ENCODE results near the gene NEMP2. TPM values are rescaled to one million over a fixed set of nuclear protein-coding genes. Genes with fewer than 3 reads are reported as not detected.

The NEMP2 gene
- polyA plus RNA-seq, 2 of the 4 experiments (the other 2 are of a cell fraction), result 7.1 to 22.0 TPM

DNA sequence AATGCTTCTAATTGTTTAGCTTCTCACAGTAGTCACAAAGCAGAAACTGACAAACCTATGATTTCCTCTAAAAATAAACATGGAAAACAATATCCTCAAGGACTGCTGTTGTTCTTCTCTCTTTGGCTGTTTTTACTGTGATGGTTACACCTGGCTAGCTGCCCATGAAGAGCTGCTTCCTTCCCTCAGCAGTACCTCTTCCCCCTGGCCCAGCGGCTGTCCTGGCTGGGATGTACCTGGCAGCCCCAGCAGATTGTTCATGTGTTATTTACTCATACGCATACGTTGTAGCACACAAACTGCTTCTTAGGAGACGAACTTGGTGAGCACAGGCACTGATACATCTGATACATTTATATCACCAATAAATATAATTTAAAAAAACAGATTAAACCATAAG is 27.4 kb downstream of the NEMP2 start:
- no peak overlapping the region for H3K27ac ChIP-seq
- WGBS (ENCODE audit: missing lambda C conversion rate), result 90% methylated on average over 4 of the region's 4 CpGs
- no peak overlapping the region for H3K4me2 ChIP-seq
- DNase-seq (ENCODE audit: low read depth in 1 of 2, low spot score in 1 of 2) (no peak), FAIRE-seq (no peak), ATAC-seq (no peak)
- peaks cover 27% of the 10 kb centered on the region for H3K4me1 ChIP-seq
- no peak overlapping the region for H3K4me3 ChIP-seq
- no peaks in the 10 kb centered on the region for H3K9me3 ChIP-seq
- POLR2A ChIA-PET, result no interaction called here
- CTCF ChIA-PET, result interaction anchor here (0.9 kb wide), 1 partner anchor 124 kb away, joined by 3 read pairs; no protein-coding TSS in a partner anchor
- TF ChIP-seq SREBF2 (IDR thresholded peaks at IDR 0.05) (no peak), HOXA7 (CRISPR knock-in tag; IDR thresholded peaks at IDR 0.05) (no peak), EHMT2 (IDR thresholded peaks at IDR 0.05; ENCODE audit: low read depth) (no peak), ZNF302 (CRISPR knock-in tag; IDR thresholded peaks at IDR 0.05) (no peak), SMC3 (IDR thresholded peaks at IDR 0.05) (no peak), CBX8 (IDR thresholded peaks at IDR 0.05) (no peak), CBX2 (IDR thresholded peaks at IDR 0.05; ENCODE audit: borderline replicate concordance, low read depth) (no peak), TFCP2L1 (CRISPR knock-in tag; IDR thresholded peaks at IDR 0.05) (no peak), ZSCAN20 (CRISPR knock-in tag; IDR thresholded peaks at IDR 0.05) (no peak), NR3C1 (IDR thresholded peaks at IDR 0.05) (no peak), KDM5A (IDR thresholded peaks at IDR 0.05) (no peak), GATA3 (IDR thresholded peaks at IDR 0.05; ENCODE audit: borderline replicate concordance) (no peak), EP300 (IDR thresholded peaks at IDR 0.05) (no peak)
- TF ChIP-seq, protein P1, sequence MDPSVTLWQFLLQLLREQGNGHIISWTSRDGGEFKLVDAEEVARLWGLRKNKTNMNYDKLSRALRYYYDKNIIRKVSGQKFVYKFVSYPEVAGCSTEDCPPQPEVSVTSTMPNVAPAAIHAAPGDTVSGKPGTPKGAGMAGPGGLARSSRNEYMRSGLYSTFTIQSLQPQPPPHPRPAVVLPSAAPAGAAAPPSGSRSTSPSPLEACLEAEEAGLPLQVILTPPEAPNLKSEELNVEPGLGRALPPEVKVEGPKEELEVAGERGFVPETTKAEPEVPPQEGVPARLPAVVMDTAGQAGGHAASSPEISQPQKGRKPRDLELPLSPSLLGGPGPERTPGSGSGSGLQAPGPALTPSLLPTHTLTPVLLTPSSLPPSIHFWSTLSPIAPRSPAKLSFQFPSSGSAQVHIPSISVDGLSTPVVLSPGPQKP (IDR thresholded peaks at IDR 0.05; ENCODE audit: low read depth, low read length), result no peak

DNA sequence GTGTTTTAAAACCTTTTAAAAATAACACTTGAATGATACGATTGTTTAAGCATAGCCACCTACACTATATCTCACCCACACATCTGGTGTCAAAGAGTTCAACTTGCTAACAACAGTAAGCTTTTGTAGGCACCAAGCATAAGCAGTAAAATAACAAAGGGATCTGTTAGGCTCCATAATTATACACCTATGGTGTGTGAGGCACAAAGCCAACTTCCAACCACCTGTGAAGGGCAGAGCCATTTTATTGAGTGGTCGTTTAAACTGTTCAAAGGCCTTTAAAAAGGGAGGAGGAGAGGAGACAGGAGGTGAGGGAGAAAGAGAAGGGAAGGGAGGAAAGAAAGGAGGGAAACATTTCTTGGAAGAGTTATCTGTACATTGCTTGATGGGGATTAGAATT is 27.9 kb downstream of the NEMP2 start:
- ATAC-seq (no peak), FAIRE-seq (no peak), DNase-seq (ENCODE audit: low read depth in 1 of 2, low spot score in 1 of 2) (no peak)
- POLR2A ChIA-PET, result no interaction called here
- no peak for TF ChIP-seq KDM5A (IDR thresholded peaks at IDR 0.05)
- no peak for TF ChIP-seq ZSCAN20 (CRISPR knock-in tag; IDR thresholded peaks at IDR 0.05)
- TF ChIP-seq, protein P2, sequence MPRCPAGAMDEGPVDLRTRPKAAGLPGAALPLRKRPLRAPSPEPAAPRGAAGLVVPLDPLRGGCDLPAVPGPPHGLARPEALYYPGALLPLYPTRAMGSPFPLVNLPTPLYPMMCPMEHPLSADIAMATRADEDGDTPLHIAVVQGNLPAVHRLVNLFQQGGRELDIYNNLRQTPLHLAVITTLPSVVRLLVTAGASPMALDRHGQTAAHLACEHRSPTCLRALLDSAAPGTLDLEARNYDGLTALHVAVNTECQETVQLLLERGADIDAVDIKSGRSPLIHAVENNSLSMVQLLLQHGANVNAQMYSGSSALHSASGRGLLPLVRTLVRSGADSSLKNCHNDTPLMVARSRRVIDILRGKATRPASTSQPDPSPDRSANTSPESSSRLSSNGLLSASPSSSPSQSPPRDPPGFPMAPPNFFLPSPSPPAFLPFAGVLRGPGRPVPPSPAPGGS (IDR thresholded peaks at IDR 0.05), result no peak
- TF ChIP-seq, protein P3, sequence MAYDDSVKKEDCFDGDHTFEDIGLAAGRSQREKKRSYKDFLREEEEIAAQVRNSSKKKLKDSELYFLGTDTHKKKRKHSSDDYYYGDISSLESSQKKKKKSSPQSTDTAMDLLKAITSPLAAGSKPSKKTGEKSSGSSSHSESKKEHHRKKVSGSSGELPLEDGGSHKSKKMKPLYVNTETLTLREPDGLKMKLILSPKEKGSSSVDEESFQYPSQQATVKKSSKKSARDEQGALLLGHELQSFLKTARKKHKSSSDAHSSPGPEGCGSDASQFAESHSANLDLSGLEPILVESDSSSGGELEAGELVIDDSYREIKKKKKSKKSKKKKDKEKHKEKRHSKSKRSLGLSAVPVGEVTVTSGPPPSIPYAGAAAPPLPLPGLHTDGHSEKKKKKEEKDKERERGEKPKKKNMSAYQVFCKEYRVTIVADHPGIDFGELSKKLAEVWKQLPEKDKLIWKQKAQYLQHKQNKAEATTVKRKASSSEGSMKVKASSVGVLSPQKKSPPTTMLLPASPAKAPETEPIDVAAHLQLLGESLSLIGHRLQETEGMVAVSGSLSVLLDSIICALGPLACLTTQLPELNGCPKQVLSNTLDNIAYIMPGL (CRISPR knock-in tag; IDR thresholded peaks at IDR 0.05; ENCODE audit: borderline replicate concordance), result no peak
- no peak for TF ChIP-seq SREBF2 (IDR thresholded peaks at IDR 0.05)
- TF ChIP-seq HOXB5 (CRISPR knock-in tag; IDR thresholded peaks at IDR 0.05), result no peak
- no peak for TF ChIP-seq NPAS2 (CRISPR knock-in tag; IDR thresholded peaks at IDR 0.05; ENCODE audit: borderline replicate concordance)
- TF ChIP-seq RFX5 (IDR thresholded peaks at IDR 0.05), result no peak
- no peak for TF ChIP-seq CBX2 (IDR thresholded peaks at IDR 0.05; ENCODE audit: borderline replicate concordance, low read depth)
- TF ChIP-seq RAD21 (conservative IDR thresholded peaks at IDR 0.05 in 1 of 2, IDR thresholded peaks at IDR 0.05 in 1 of 2), result no peak
- no peak for TF ChIP-seq GATA3 (IDR thresholded peaks at IDR 0.05; ENCODE audit: borderline replicate concordance)
- TF ChIP-seq HEYL (CRISPR knock-in tag; IDR thresholded peaks at IDR 0.05), result no peak
- TF ChIP-seq, protein P4, sequence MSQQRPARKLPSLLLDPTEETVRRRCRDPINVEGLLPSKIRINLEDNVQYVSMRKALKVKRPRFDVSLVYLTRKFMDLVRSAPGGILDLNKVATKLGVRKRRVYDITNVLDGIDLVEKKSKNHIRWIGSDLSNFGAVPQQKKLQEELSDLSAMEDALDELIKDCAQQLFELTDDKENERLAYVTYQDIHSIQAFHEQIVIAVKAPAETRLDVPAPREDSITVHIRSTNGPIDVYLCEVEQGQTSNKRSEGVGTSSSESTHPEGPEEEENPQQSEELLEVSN (IDR thresholded peaks at IDR 0.05; ENCODE audit: borderline replicate concordance, low read depth), result no peak
- no peak for TF ChIP-seq HOXA7 (CRISPR knock-in tag; IDR thresholded peaks at IDR 0.05)
- TF ChIP-seq, protein P5, sequence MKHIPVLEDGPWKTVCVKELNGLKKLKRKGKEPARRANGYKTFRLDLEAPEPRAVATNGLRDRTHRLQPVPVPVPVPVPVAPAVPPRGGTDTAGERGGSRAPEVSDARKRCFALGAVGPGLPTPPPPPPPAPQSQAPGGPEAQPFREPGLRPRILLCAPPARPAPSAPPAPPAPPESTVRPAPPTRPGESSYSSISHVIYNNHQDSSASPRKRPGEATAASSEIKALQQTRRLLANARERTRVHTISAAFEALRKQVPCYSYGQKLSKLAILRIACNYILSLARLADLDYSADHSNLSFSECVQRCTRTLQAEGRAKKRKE (CRISPR knock-in tag; IDR thresholded peaks at IDR 0.05; ENCODE audit: low read depth), result no peak
- TF ChIP-seq EP300 (IDR thresholded peaks at IDR 0.05), result no peak
- no peak overlapping the region for H3K27ac ChIP-seq
- no peaks in the 10 kb centered on the region for H3K9me3 ChIP-seq
- peaks cover 32% of the 10 kb centered on the region for H3K4me1 ChIP-seq
- H3K4me2 ChIP-seq, result no peak overlapping the region
- CTCF ChIA-PET, result interaction anchor here (0.5 to 0.9 kb wide), 3 partner anchors 79 to 308 kb away, joined by 3 to 5 read pairs (median 4); no protein-coding TSS in a partner anchor
- 63% methylated on average over 2 of the region's 2 CpGs for WGBS (ENCODE audit: missing lambda C conversion rate)
- H3K4me3 ChIP-seq, result no peak overlapping the region

All from A549 (cell line).